ENCODE data around the gene ATP6V1F.

Gene ATP6V1F

DNA sequence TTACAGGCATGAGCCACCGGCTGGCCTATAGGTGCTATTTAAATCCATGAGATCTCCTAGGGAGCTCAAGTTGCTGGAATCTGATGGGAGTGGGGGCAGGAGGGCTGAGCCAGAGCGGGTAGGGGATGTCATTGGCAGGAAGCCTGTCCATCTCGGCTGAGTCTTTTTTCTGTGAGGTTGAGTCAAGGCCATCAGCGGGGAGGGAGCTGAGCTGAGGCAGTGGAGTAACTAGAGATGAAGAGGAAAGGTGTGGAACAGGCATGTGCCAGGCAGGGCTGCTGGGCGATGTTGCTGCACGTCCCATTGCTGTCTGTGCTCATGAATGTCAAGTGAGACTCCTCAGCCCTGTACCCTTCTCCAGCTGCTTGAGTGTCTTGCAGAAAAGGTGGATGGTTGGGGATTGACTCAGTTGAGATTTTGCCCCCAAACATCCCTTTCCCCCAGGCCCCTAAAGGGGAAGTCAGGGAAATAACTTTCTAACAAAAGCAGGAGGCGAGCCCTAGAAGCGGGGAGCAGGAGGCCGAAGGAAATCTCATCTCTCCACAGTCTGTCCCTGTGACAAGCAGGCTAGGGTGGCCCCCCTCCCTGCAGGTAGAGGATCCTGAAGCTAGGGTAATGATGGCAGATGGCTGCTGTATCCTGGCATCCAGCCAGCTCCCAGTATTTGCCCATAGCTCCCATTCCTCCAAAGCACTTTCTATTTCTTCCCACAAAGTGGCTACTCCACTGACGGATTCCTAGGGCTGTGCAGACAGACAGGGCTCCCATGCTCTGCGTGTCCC lies 5.4 kb downstream of the ATP6V1F start:
- DNase-seq (ENCODE audit: low read depth in 1 of 2, low spot score in 1 of 2): no peak

DNA sequence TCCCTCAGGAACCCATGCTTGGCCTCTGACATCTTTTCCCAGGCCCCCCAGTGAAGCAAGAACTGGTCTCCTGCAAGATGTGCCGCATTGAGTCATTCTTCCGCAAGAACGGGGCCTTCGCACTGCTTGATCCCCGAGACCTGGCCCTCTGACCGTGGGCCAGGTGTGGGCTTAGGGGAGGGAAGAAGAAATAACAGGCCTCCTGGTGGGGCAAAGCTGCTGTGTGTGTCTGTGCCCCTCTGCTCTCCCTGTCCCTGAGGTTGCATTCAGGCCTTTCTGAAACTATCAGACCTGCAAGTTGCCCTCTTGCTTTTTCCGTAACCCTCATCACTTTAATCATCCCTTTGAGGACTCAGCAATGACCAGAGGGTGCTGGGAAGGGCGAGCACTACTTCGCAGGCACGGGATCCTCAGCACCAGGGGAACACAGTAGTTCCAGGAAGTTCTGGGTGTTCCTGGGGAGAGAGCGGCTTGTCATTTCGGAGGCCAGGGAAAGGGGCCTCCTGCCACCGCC lies 6.0 kb downstream of the ATP6V1F start:
- no peak for DNase-seq (ENCODE audit: low read depth in 1 of 2, low spot score in 1 of 2)

- peak in 1 of 2 donors; percentile 28 for DNase-seq (ENCODE audit: low read depth in 1 of 2, low spot score in 1 of 2)
These were observed 6.7 kb downstream of the ATP6V1F start for GRCh38 chr7:128869138-128869943.

- DNase-seq (ENCODE audit: low read depth in 1 of 2, low spot score in 1 of 2): no peak
These were observed 7.3 kb downstream of the ATP6V1F start for GRCh38 chr7:128869944-128870285.

GRCh38 chr7:128871050-128871449 lies 8.4 kb downstream of the ATP6V1F start:
- no peak for DNase-seq (ENCODE audit: low read depth in 1 of 2, low spot score in 1 of 2)

- no peak for DNase-seq (ENCODE audit: low read depth in 1 of 2, low spot score in 1 of 2)
These were observed 9.8 kb downstream of the ATP6V1F start for GRCh38 chr7:128872394-128872824.

- no peak for DNase-seq (ENCODE audit: low read depth in 1 of 2, low spot score in 1 of 2)
These were observed 10.6 kb downstream of the ATP6V1F start for GRCh38 chr7:128873234-128873633.

- no peak for DNase-seq (ENCODE audit: low read depth in 1 of 2, low spot score in 1 of 2)
These were observed 11.7 kb downstream of the ATP6V1F start for GRCh38 chr7:128874140-128875031.

- no peak for DNase-seq (ENCODE audit: low read depth in 1 of 2, low spot score in 1 of 2)
These were observed 12.9 kb downstream of the ATP6V1F start for GRCh38 chr7:128875523-128875948.

DNA sequence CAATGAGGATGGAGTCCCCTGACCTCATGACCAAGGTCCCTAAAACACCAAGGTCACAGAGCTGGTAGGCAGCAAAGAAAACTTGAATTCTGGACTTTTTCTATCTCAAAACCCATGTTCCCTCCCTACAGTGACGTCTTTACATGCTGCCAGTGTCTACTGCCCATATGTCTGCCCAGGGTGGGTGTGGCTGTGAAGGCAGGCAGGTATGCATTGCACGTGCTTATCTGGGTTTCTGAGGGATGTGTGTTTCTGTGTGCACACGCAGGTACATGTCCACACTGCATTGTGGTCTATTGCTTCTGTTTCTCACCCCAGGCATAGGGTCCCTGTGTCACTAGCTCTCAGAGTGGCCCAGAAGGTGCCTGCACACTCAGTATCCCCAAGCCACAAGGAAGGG lies 13.5 kb downstream of the ATP6V1F start:
- DNase-seq (ENCODE audit: low read depth in 1 of 2, low spot score in 1 of 2): no peak

- no peak for DNase-seq (ENCODE audit: low read depth in 1 of 2, low spot score in 1 of 2)
These were observed 13.9 kb downstream of the ATP6V1F start for GRCh38 chr7:128876586-128876977.

- DNase-seq (ENCODE audit: low read depth in 1 of 2, low spot score in 1 of 2): no peak
These were observed 14.5 kb downstream of the ATP6V1F start for GRCh38 chr7:128876978-128877755.

DNA sequence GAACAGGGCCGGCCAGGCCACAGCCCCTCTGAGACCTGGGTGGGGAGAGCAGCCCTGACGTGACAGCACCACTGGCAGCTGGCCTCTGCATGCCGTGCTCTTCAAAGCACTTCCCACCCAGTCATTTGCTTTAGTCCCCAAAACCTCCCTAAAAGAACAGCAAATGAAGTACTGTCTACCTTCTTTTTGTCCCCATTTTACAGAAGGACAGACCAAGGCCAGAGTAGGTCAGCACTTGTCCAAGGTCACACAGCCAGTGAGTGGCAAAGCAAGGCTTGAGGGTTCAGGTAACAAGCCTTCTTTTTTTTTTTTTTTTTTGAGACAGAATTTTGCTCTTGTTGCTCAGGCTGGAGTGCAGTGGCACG lies 15.1 kb downstream of the ATP6V1F start:
- no peak for DNase-seq (ENCODE audit: low read depth in 1 of 2, low spot score in 1 of 2)

DNA sequence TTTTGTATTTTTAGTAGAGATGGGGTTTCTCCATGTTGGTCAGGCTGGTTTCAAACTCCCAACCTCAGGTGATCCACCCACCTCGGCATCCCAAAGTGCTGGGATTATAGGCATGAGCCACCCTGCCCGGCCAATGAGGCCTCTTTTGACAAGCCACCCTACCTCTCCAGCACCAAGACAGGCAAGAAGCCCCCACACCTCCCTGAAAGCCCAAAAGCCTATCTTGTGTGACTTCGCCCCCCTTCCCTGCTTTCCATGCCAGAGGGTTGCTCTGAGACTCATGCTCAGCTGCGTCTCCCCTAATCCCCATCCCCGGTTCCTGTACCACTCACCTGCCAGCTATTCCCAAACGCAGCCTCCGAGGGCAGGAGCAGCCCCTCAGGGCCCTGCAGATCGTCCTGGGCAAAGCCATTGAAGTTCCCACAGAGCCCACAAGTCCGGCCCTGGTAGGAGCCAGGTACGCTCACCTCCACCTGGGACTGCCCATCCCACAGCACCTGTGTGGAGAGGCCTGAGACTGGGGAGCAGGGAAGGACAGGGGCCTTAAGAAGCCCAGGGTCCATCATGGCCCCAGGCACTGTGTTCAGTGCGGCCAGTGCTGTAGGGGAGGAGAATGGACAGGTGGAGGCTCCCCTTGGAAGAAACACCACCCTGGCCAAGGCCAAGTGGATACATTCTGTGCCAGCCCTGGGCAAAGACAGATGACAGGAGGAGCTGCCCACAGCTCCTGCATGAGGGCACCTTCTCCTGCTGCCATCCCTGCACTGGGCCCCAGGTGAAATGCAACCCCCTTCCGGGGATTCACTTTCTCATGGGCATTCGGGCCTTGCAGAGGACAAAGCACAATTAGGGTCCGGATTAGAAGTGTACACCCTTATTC lies 15.8 kb downstream of the ATP6V1F start:
- no peak for DNase-seq (ENCODE audit: low read depth in 1 of 2, low spot score in 1 of 2)

DNA sequence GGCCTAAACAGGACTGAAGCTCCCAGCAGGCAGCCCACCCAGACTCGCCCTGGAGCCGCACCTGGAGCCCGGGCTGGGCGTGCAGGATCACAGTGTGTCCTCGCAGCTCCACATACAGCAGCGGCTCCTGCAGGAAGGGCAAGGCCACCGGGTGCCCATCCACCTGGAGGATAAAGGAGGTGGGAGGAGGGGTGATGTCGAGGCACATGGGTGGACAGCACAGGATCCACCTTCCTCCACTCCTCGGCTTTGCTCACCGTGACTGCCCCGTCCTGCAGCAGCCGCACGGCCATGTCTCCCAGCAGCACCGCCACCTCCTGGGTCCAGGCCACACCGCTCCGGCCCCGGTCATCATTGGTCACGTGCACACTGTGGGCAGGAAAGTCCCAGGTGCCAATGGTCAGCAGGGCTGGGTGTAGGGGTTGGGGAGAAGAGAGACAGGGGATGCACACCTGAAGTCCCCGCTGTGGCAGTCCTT lies 16.8 kb downstream of the ATP6V1F start:
- no peak for DNase-seq (ENCODE audit: low read depth in 1 of 2, low spot score in 1 of 2)

GRCh38 chr7:128879939-128880746 lies 17.5 kb downstream of the ATP6V1F start:
- DNase-seq (ENCODE audit: low read depth in 1 of 2, low spot score in 1 of 2): no peak

DNA sequence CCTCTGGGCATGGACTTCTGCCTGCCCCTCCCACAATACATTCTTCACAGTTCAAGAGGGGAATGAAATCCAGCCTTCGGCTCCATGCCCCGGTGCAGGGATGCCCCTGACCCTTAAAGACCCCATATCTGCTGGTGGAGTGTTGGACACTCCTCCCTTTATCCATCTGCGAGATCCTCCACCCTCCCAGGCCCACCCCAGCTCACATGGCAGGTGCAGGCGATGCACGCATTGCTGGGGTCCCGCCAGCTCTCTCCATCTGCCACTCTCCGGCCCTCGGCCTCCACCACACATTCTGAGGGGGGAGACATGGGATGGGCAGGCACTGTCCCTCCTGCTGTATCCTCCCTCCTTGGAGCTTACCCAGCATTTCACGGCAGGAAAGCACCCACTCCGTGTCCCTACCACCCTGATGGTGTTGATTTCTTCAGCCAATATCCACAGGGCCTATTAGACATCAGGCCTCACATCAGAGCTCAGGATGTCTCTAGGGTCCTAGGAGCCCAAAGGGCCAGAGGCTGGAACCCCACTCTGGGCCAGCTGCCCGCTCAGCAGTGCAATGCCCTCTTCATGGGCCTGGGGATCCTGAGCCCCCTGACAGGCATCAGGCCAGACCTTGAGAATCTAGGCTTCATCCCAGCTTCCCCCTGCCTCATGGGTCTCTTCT lies 18.3 kb downstream of the ATP6V1F start:
- no peak for DNase-seq (ENCODE audit: low read depth in 1 of 2, low spot score in 1 of 2)
